Mucosa of descending colon (tissue), 3 donors: ENCODE measurements around the gene GTF2IRD1. TPM values are rescaled to one million over a fixed set of nuclear protein-coding genes. Genes with fewer than 3 reads are reported as not detected.
"Not testable (repeated sequence)": the region's sequence is repeated elsewhere in the genome, so short reads cannot be mapped to it uniquely, and the experiment has no call there.

Experiments
- ATAC-seq: fragments of 200-7000 bp; cut with Tn5 transposase; one replicate; pipeline ENCODE4 v1.9.1; 2020; ENCODE audit warnings: mild to moderate bottlenecking, moderate library complexity
- DNase-seq, 3 donors: peaks; one replicate each; pipeline ENCODE4 v3.0.0-alpha.2; 2020
- H3K36me3 ChIP-seq: fragments of 200-600 bp; one replicate; pipeline ENCODE4 v1.8.0; 2021; ENCODE audit warnings: low read depth, mild to moderate bottlenecking
- H3K4me1 ChIP-seq: fragments of 200-600 bp; one replicate; pipeline ENCODE4 v1.8.0; 2021; ENCODE audit warnings: low read depth, mild to moderate bottlenecking
- H3K4me3 ChIP-seq: fragments of 200-600 bp; one replicate; pipeline ENCODE4 v1.8.0; 2021; ENCODE audit warnings: mild to moderate bottlenecking
- H3K9me3 ChIP-seq: fragments of 200-600 bp; one replicate; pipeline ENCODE4 v1.8.0; 2021; ENCODE audit warnings: mild to moderate bottlenecking
- CTCF ChIP-seq: fragments of 200-600 bp; IDR thresholded peaks from one replicate; pipeline ENCODE4 v1.8.0; 2022; ENCODE audit warnings: antibody characterized with exemption, mild to moderate bottlenecking
- intact Hi-C, 2 donors: fragments of 100-400 bp; cut with DNase I in 1 of 2; cut with micrococcal nuclease in 1 of 2; formaldehyde crosslinking; loops; one replicate each; pipeline versions ENCODE4 v1.11.0 to v1.11.1; 2022; cut with DNase I, micrococcal nuclease
- total RNA-seq, 3 donors: library from RNA; stranded (reverse); fragmentation: NEBNext Ultra II Directional in 2 of 3; extraction: Animal tissue kit (Norgen Biotek cat#: 25700) in 2 of 3; gene quantifications; one replicate each; pipeline versions ENCODE4 v1.2.1 to v1.2.4, GENCODE V29; 2021 to 2023
- donor health status: DM: no; HTN: no; CAD: no; lungs with moderate emphysema.
- donor health status: DM: no; HTN: no; CAD: no.
- donor health status: DM: no; HTN: yes; CAD: no.

GTF2IRD1 gene
- total RNA-seq, 3 donors from 2014 or later, result 10.5 to 30.7 (median 12.7) TPM

GRCh38 chr7:74420006-74420405 lies 33.7 kb upstream of the GTF2IRD1 start:
- intact Hi-C loops, result loop anchor here in 1 of 2 donors (10.0 kb wide), 1 partner anchor 135 kb away; no protein-coding TSS in a partner anchor
- ATAC-seq, result no peak

GRCh38 chr7:74424291-74424880 lies 29.3 kb upstream of the GTF2IRD1 start:
- Histone ChIP-seq H3K4me3 (no peak overlapping the region), H3K4me1 (no peaks in the 10 kb centered on the region), H3K36me3 (no peaks in the 10 kb centered on the region), H3K9me3 (no peaks in the 10 kb centered on the region)
- intact Hi-C loops, result loop anchor here in 1 of 2 donors (10.0 kb wide), 1 partner anchor 130 kb away; no protein-coding TSS in a partner anchor
- peak in 1 of 3 donors; percentile 12 for DNase-seq
- no peak for ATAC-seq
- no peak for TF ChIP-seq CTCF

More at GRCh38 chr7:74420006-74420405, 33.7 kb upstream of the GTF2IRD1 start:
- H3K9me3 ChIP-seq, result no peaks in the 10 kb centered on the region
- no peak overlapping the region for H3K4me3 ChIP-seq
- TF ChIP-seq CTCF, result no peak
- H3K36me3 ChIP-seq, result no peaks in the 10 kb centered on the region
- H3K4me1 ChIP-seq, result no peaks in the 10 kb centered on the region
- DNase-seq, result no peak

DNA sequence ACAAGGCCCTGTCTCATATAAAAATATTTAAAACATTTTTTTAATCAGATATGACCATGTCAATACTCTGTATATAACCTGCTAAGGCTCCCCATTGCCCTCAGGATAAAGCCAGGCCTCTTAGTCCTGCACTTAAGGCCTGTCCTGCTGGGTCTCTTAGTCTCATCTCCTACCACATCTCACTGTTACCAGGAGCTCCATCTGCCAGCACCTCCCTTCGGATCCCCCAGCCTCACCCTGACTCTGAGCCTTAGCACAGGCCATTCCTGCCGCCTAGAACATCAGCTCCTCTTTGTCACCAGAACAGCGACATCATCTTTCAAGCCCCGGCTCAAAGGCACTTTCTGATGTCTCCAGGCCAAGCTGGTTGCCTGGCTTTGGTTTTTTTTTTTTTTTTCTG lies 25.7 kb upstream of the GTF2IRD1 start:
- Histone ChIP-seq H3K4me3 (no peak overlapping the region), H3K4me1 (no peaks in the 10 kb centered on the region), H3K9me3 (no peaks in the 10 kb centered on the region), H3K36me3 (no peaks in the 10 kb centered on the region)
- DNase-seq, result no peak
- ATAC-seq, result no peak
- intact Hi-C loops, result loop anchor here in 1 of 2 donors (10.0 kb wide), 1 partner anchor 127 kb away; no protein-coding TSS in a partner anchor
- TF ChIP-seq CTCF, result no peak

DNA sequence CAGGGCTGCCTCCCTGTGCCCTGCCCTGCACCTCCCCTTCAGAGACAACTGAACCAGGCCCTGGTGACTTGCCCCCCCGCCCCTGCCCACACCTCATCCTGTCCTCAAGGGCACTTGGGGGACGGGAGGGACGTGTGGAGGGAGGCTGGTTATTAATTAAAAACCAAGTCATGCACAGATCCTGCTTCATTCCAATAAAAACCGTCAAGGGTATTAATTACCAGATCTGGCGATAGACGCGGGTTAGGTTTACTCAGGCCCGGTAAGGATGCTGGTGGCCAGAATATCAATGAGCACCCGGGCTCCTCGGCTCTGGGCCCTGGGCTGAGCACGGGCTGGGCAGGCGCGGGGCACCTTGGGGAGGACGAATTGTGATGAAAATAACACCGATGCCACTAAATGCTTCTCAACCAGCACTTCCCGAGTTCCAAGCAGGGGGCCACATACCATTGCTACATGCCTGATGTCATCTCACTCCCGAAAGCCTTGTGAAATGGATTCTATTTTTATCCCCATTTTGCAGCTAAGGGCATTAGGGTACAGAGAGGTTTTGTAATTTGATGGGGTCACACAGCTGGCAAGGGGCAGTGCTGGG lies 24.5 kb upstream of the GTF2IRD1 start:
- no peak for DNase-seq
- no peaks in the 10 kb centered on the region for H3K9me3 ChIP-seq
- intact Hi-C loops, result loop anchor here in 1 of 2 donors (10.0 kb wide), 1 partner anchor 126 kb away; no protein-coding TSS in a partner anchor
- no peak for ATAC-seq
- no peaks in the 10 kb centered on the region for H3K36me3 ChIP-seq
- H3K4me1 ChIP-seq, result no peaks in the 10 kb centered on the region
- no peak for TF ChIP-seq CTCF
- no peak overlapping the region for H3K4me3 ChIP-seq

- intact Hi-C loops, ATAC-seq, DNase-seq: not testable (repeated sequence)
Observed at GRCh38 chr7:74430409-74430808, 23.3 kb upstream of the GTF2IRD1 start.

GRCh38 chr7:74430961-74431466 lies 22.7 kb upstream of the GTF2IRD1 start:
- ATAC-seq, result no peak

More at GRCh38 chr7:74430409-74430808, 23.3 kb upstream of the GTF2IRD1 start:
- not testable (repeated sequence) for H3K36me3 ChIP-seq, H3K4me1 ChIP-seq, H3K4me3 ChIP-seq, H3K9me3 ChIP-seq

DNA sequence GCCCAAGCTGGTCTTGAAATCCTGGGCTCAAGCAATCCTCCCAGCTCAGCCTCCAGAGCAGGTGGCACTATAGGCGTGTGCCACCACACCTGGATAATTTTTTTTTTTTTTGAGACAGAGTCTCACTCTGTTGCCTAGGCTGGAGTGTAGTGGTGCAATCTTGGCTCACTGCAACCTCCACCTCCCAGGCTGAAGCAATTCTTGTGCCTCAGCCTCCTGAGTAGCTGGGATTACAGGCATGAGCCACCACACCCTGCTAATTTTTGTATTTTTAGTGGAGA lies 16.5 kb upstream of the GTF2IRD1 start:
- ATAC-seq, result peak; percentile 54
- H3K9me3 ChIP-seq, H3K36me3 ChIP-seq, intact Hi-C loops, H3K4me3 ChIP-seq, H3K4me1 ChIP-seq: not testable (repeated sequence)
- peak in 1 of 3 donors; percentile 9 for DNase-seq

More at GRCh38 chr7:74430961-74431466, 22.7 kb upstream of the GTF2IRD1 start:
- H3K4me3 ChIP-seq, result no peak overlapping the region
- TF ChIP-seq CTCF, result no peak
- no peaks in the 10 kb centered on the region for H3K4me1 ChIP-seq
- DNase-seq, result no peak
- intact Hi-C loops, result no loop called here
- H3K9me3 ChIP-seq, result no peaks in the 10 kb centered on the region
- H3K36me3 ChIP-seq, result no peaks in the 10 kb centered on the region
